ENCODE results near the gene AGAP1. TPM values are rescaled to one million over a fixed set of nuclear protein-coding genes. Genes with fewer than 3 reads are reported as not detected.

AGAP1 gene
- total RNA-seq, 1 experiment from 2014 or later, result 25.8 TPM

GRCh38 chr2:235901243-235901642 lies 407.4 kb downstream of the AGAP1 start:
- Histone ChIP-seq H3K18ac (ENCODE audit: insufficient read length, low read depth, low read length) (no peak overlapping the region), H4K8ac (replicated peaks; ENCODE audit: insufficient read length, low read depth, low read length) (no peak overlapping the region), H3K27ac (ENCODE audit: insufficient read length, low read depth, low read length) (no peak overlapping the region), H2BK15ac (ENCODE audit: low read depth, low read length) (no peak overlapping the region), H3K56ac (ENCODE audit: insufficient read length, low read depth, low read length) (no peak overlapping the region), H3K23me2 (ENCODE audit: insufficient read length, low read depth, low read length, poor library complexity, severe bottlenecking) (no peaks in the 10 kb centered on the region), H3K14ac (ENCODE audit: insufficient read depth, low read length) (no peak overlapping the region), H2BK120ac (ENCODE audit: low read depth, low read length, poor library complexity, severe bottlenecking) (no peak overlapping the region), H3K4me1 (ENCODE audit: insufficient read depth, low read length) (no peaks in the 10 kb centered on the region; the same call in 1 of the 2 replicates), H2AK5ac (ENCODE audit: insufficient read length, low read length) (no peak overlapping the region), H2BK5ac (ENCODE audit: insufficient read length, low read length) (no peak overlapping the region), H4K5ac (ENCODE audit: insufficient read length, low read depth, low read length) (no peak overlapping the region), H3K4ac (ENCODE audit: low read depth, low read length) (no peak overlapping the region), H3K27me3 (ENCODE audit: insufficient read depth, low read length) (no peaks in the 10 kb centered on the region), H4K20me1 (ENCODE audit: control insufficient read depth, insufficient read depth, insufficient read length) (no peaks in the 10 kb centered on the region), H4K91ac (ENCODE audit: insufficient read length, low read depth, low read length) (no peak overlapping the region), H3K79me2 (ENCODE audit: insufficient read depth, low read length) (no peaks in the 10 kb centered on the region), H2AFZ (ENCODE audit: low read length) (no peak overlapping the region), H2BK12ac (ENCODE audit: insufficient read length, low read depth, low read length) (no peak overlapping the region), H3K79me1 (ENCODE audit: insufficient read depth, low read depth, low read length, poor library complexity, severe bottlenecking) (no peaks in the 10 kb centered on the region), H2BK20ac (ENCODE audit: low read depth, low read length, poor library complexity, severe bottlenecking) (no peak overlapping the region), H3K9ac (ENCODE audit: extremely low read depth, insufficient read length, low read length) (no peak overlapping the region), H3K4me2 (ENCODE audit: insufficient read depth, insufficient read length, low read length) (no peak overlapping the region), H3K23ac (ENCODE audit: insufficient read length, low read depth, low read length) (no peak overlapping the region), H3K9me3 (ENCODE audit: control insufficient read depth, low read depth, low read length) (no peaks in the 10 kb centered on the region), H3T11ph (ENCODE audit: low read length) (no peak overlapping the region)
- H3K27me3 Mint-ChIP-seq (ENCODE audit: low read depth), result peaks cover 8% of the 10 kb centered on the region
- peaks cover 13 to 14% of the 10 kb centered on the region in 2 experiments for H3K4me1 Mint-ChIP-seq
- WGBS (ENCODE audit: extremely low coverage, insufficient read length, low lambda C conversion rate), result no CpG with 5 or more reads among the region's 1 CpG
- H3K9me3 Mint-ChIP-seq, result no peaks in the 10 kb centered on the region
- peaks cover under 1 to 2% (median 2%) of the 10 kb centered on the region in 3 experiments; a peak in 3 of 7 replicates for H3K36me3 Mint-ChIP-seq (ENCODE audit: insufficient read depth in 1 of 3, low read depth in 3 of 3)
- H3K4me3 Mint-ChIP-seq, result no peak overlapping the region
- H3K27ac Mint-ChIP-seq, result no peak overlapping the region
- no peak for DNase-seq
- no peak for TF ChIP-seq CTCF (conservative IDR thresholded peaks at IDR 0.05)

All from H9 (cell line).